Right ventricle myocardium superior (tissue), 1 donor: ENCODE results near the gene DYNC1I2. TPM values are rescaled to one million over a fixed set of nuclear protein-coding genes. Genes with fewer than 3 reads are reported as not detected.
"Not testable (repeated sequence)": the region's sequence is repeated elsewhere in the genome, so short reads cannot be mapped to it uniquely, and the experiment has no call there.

Experiments
- ATAC-seq: fragments of 200-7000 bp; cut with Tn5 transposase; one replicate; pipeline ENCODE4 v1.9.1; 2020; ENCODE audit warnings: mild to moderate bottlenecking; ENCODE audit not compliant: poor library complexity
- DNase-seq: peaks from one replicate; pipeline ENCODE4 v3.0.0-alpha.2; 2020
- intact Hi-C: fragments of 100-400 bp; cut with DNase I; formaldehyde crosslinking; loops from one replicate; pipeline ENCODE4 v1.11.2; 2022
- total RNA-seq: library from RNA; stranded (reverse); fragmentation: NEBNext Ultra II Directional; extraction: Animal tissue kit (Norgen Biotek cat#: 25700); gene quantifications from one replicate; pipeline ENCODE4 v1.2.1, GENCODE V29; 2021
- donor health status: DM: no; HTN: yes; CAD: no; lungs with severe emphysema.

DYNC1I2 gene
- total RNA-seq, 1 donor from 2014 or later = 70.0 TPM

DNA sequence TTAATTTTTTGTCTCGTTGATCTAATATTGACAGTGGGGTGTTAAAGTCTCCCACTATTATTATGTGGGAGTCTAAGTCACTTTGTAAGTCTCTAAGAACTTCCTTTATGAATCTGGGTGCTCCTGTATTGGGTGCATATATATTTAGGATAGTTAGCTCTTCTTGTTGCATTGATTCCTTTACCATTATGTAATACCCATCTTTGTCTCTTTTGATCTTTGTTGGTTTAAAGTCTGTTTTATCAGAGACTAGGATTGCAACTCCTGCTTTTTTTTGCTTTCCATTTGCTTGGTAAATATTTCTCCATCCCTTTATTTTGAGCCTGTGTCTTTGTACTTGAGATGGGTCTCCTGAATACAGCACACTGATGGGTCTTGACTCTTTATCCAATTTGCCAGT, 71.5 kb downstream of the DYNC1I2 start:
- intact Hi-C loops, ATAC-seq, DNase-seq: not testable (repeated sequence)

DNA sequence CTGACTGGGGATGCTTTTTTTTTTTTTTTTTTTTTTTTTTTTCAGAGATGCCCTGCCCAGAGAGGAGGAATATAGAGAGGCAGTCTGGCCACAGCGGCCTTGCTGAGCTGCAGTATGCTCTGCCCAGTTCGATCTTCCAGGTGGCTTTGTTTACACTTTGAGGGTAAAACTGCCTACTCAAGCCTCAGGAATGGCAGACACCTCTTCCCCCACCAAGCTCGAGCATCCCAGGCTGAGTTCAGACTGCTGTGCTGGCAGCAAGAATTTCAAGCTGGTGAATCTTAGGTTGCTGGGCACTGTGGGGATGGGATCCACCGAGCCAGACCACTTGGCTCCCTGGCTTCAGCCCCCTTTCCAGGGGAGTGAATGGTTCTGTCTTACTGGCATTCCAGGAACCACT, 73.9 kb downstream of the DYNC1I2 start:
- intact Hi-C loops, DNase-seq, ATAC-seq: not testable (repeated sequence)

DNA sequence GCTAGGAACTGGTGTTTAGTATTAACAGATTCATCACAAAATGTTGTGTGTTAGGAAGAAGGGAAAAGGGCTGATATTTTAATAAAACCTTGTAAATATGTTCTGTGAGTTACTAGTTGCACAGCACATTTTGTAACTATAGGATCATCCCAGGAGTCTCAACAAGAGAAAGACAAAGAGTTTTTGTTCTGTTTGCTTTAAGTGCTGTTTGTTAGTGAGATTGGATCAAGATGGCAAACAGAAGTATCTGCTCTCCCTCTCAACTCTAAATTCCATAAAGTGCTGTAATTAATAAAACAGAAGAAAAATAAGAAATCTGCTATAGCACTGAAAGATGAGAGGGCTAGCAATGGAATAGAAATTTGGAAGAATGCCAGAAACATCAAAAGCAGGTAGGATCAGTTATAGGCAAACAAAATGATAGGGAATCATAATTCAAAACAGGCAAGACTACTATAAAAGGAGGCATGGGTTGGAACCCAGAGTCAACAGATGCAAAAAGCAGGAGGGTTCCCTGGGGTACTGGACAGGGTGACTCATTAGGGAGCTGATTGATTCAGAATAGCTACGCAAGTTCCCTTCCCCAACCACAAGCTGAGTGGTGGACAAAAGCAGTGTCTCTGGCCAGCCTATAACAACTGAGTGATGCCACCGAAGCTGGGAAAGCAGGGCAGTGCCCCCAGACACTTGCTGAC, 75.8 kb downstream of the DYNC1I2 start:
- intact Hi-C loops = no loop called here
- ATAC-seq (no peak), DNase-seq (no peak)

DNA sequence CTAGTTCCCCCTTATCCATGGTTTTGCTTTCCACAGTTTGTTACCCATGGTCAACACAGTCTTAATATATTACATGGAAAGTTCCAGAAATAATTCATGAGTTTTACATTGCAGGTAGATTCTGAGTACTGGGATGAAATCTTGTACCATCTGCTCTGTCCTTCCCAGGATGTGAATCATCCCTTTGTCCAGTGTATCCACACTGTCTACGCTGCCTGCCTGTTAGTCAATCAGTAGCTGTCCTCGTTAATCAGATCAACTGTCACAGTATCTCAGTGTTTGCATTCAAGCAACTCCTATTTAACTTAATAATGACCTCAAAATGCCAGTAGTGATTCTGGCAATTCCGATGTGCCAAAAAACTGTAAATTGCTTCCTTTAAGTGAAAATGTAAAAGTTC, 76.3 kb downstream of the DYNC1I2 start:
- DNase-seq (no peak), ATAC-seq (no peak)
- intact Hi-C loops = no loop called here

DNA sequence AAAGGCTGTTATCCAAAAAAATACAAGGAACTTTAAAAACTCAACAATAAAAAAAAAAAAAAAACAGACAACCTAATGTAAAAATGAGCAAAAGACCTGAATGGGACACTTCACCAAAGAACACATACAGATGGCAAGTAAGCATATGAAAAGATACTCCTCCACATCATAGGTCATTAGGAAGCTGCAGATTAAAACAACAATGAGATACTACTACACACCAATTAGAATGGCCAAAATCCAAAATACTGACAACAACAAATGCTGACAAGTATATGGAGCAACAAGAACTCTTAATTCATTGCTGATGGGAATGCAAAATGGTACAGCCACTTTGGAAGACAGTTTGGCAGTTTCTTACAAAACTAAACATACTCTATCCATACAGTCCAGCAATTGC, 84.2 kb downstream of the DYNC1I2 start:
- intact Hi-C loops = no loop called here
- no peak for ATAC-seq
- no peak for DNase-seq

DNA sequence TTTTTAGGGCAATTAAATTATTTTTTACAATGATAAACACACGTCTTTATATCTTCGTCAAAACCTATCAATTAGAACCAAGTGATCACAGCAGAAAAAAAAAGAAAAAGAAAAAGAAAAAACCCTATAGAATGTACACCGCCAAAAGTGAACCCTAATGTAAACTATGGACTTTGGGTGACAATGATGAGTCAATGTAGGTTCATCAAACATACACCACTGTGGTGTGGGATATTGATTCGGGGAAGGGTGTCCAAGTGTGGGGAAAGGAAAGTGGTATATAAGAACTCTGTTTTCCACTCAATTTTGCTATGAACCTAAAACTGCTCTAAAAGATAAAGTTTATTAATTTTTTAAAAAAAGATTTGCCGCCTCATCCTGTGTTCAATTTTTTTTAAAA, 85.1 kb downstream of the DYNC1I2 start:
- intact Hi-C loops = no loop called here
- ATAC-seq (no peak), DNase-seq (no peak)

DNA sequence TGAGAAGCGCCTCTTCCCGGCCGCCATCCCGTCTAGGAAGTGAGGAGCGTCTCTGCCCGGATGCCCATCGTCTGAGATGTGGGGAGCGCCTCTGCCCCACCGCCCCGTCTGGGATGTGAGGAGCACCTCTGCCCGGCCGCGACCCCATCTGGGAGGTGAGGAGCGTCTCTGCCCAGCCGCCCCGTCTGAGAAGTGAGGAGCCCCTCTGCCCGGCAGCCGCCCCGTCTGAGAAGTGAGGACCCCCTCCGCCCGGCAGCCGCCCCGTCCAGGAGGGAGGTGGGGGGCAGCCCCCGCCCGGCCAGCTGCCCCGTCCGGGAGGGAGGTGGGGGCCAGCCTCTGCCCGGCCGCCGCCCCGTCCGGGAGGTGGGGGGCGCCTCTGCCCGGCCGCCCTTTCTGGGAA, 87.3 kb downstream of the DYNC1I2 start:
- ATAC-seq, intact Hi-C loops, DNase-seq: not testable (repeated sequence)

DNA sequence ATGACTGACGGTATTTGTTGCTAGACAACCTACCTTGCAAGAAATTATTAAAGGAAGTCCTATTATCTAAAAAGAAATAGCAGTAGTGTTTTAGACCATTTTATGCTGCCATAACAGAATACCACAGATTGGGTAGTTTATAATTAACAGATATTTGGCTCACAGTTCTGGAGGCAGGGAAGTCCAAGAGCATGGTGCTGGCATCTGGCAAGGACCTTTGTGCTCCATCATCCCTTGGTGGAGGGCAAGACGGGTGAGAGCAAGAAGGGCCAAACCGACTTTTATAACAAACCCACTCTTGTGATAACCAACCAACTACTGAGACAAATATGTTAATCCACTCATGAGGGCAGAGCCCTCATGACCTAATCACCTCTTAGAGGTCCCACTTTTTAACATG, 91.2 kb downstream of the DYNC1I2 start:
- DNase-seq (no peak), ATAC-seq (no peak)
- intact Hi-C loops = no loop called here

DNA sequence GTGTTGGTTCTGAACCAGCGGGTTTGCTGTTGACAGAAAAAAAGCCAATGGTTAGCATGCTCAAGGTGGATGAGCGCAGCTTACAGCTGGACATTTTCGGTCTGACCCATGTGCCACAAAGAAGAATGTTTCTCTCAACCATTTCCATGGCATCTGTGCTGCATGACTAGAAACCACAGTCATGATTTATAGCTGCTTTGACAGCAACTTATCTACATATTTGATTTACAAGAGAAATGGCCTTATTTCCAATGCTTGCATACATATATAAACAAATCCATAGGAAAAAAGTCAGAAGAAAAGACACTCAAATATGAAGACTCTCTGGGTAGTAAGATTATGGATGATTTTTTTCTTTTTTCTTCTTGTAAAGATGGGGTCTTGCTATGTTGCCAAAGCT, 98.2 kb downstream of the DYNC1I2 start:
- ATAC-seq (no peak), DNase-seq (no peak)
- intact Hi-C loops = no loop called here

DNA sequence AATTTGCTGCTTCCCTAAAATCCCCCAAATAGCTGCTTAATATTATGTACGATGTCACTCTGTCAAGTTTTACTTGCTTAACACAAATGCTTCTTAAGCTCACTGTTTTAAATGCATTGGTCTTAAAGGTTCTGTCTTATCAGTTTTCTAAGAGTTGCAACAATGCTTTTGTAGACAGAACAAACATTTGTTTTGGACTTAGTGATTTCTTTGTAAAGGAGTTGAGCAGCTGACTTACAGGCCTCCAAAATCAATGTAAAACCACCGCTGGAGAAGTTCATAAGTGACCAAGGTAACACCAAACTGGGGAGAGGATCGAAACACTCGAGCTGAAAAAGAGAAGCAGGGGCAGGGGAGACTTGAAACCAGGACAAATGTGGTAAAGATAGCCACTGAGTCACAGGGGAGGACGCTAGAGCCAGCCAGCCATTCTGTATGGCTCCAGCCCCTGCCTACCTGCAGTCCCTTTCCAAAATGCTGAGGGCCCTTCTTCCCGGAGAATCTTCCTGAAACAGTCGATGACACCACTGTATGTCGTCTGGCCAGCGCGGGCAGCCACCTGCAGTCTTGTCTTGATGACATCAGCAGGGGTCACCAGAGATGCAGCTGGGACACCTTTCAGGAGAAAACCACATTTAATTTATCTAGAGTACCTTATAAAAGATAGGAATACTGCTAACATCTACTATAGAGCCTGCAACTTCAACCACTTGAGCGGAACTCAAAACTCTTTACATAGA, 100.2 kb downstream of the DYNC1I2 start:
- ATAC-seq = no peak
- DNase-seq = no peak
- intact Hi-C loops = no loop called here

DNA sequence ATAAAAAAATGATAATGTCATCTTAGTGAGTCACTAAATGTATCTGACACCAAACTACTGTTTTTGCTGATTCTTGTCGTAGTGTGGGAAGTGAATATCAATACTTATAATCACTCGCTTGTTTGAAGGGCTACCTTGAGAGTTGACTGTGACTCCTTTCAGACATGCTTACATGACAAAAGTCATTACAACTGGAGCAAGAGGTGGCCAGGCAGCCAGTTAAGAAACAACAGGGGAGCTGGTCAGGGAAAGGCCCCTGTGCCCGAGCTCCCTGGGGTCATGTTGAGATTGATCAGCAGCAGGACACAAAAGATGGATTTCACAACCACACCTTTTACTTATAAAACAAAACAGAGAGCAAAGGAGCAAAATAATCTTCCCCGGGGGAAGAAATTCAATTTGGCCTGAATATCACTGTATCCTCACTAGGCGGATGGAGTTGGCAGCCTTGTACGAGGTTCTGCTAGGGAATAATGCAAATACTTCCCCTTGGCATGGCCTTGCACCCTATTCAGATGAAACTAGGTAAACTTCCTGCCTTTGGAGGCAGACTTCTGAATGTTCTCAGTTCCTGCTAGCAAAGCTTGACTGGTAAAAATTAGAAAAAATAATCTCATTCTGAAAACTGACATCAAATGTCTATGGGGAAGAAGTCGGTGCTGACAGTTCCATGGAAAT, 101.2 kb downstream of the DYNC1I2 start:
- DNase-seq (no peak), ATAC-seq (no peak)
- intact Hi-C loops = no loop called here

DNA sequence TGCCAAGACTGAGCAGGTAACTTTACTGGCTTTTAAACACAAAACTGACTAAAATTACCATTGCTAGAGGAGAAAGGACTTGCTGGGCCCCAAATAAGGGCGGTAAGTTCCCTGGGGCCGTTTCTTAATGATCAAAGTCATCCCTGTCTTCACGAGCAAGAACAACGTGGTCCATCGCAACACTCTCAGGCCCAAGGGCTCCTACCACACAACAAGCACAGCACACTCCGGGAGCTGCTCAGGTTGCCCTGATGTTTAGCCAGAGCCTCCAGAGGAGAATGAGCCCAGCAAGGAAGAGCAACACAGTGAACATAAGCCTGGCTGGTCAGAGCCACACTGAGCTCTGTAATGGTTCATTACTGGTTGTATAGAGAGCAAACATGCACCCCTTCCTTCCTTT, 102.7 kb downstream of the DYNC1I2 start:
- DNase-seq (no peak), ATAC-seq (no peak)
- intact Hi-C loops = no loop called here

DNA sequence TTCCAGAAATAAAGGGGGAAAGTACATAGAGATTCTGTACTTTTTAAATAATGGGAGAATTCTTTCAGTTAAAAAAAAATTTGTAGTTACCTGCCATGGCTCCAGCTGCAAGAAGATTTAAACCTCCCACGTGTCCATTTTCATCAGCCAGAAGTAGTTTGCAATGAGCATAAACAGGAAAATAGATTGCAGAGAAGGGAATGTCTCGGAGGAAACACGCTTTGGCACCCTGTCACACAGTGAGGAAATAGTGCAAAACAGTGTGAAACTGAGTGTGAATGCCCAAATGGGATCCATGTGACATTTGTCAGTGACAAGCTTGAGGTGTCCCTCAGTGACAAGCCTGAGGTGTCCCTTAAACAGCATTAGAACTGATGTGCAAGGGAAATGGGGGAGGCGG, 104.1 kb downstream of the DYNC1I2 start:
- no peak for DNase-seq
- no peak for ATAC-seq
- intact Hi-C loops = no loop called here

DNA sequence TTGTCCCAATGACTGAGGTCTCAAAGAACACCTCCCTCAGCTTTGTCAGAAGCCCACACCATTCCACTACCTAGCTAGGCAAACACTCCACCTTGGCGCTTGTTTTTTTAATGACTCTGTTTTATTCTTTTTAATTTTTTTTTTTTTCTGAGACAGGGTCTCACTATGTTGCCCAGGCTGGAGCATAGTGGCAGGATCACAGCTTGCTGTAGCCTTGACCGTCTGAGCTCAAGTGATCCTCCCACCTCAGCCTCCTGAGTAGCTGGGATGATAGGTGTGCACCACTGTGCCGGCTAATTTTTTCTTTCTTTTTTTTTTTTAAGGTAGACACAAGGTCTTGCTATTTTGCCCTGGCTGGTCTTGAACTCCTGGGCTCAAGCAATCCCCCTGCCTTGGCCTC, 104.9 kb downstream of the DYNC1I2 start:
- ATAC-seq (no peak), DNase-seq (no peak)
- intact Hi-C loops = no loop called here

DNA sequence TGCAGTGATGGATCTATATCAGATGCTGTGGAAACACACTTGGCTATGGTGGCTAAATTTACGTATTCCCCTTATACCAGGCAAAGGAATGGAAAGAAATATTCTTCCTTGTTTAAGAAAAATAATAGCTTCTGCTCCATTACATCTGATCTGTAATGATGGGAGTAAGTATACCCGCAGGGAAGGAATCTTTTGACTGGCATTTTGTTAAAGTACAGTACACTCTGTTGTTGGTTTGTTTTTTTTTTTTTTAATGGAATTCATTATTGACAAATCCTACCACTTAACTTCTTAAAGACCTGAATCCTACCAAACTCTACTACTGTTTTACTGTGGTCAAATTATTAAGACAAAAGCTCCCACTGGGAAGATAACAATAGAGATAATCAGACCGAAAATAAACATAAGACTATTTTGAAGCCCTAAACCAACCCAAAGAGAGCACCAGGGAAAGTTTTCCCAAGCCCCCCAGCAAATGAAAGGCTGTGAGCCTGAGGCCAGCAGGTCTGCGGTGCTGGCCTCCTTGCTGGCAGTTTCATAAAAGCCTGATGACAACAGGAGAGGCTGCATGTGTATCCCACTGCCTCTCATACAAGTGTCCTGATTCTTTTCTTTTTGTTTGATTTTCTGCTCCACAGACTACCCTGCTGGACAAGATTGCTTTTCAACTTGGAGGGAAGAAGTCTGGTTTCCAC, 105.8 kb downstream of the DYNC1I2 start:
- no peak for DNase-seq
- ATAC-seq = no peak
- intact Hi-C loops = no loop called here

DNA sequence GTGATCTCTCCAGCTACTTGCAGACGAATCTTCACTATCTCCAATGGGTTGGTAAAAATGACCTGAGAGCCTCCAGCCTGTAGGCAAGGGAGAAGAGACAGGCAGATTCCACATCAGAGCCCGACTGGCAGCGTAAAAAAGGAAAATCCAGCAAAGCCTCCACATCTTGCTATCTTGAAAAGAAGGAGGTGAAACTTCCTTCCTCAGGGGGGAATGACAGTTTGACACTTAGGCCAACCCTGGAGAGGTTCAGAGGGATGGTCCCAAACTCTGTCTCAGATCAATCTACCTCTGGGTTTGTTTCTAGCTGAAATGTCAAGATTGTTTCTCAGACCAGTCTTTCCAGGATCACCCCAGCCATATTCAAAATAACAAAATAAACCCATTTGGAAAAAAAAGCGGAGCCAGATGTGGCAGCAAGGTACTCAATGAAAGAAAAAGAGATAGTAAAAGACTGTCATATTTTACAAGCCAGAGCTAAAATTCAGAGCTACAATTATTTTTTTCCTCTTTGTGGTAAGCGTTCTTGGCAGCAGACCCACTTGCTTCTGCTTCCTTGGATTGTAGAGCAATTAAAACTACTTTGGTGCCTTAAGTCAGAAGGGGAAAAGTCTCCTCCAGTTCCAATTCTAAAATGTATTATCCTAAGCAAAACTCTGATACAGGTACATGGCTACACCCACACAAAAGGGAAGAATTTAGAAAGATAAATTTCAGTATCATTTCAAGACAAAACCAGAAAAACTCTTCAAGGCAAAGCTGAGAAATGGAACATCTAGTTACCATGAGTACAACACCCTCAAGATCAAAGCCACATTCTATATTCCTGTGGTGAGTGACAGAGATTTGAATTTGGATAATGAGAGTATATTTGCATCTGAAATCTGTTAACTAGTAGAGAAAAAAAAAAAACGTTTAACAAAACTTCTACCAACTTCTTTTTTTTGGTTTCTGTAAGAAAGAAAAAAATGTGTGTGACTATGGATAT, 106.7 kb downstream of the DYNC1I2 start:
- DNase-seq = no peak
- ATAC-seq = no peak

DNA sequence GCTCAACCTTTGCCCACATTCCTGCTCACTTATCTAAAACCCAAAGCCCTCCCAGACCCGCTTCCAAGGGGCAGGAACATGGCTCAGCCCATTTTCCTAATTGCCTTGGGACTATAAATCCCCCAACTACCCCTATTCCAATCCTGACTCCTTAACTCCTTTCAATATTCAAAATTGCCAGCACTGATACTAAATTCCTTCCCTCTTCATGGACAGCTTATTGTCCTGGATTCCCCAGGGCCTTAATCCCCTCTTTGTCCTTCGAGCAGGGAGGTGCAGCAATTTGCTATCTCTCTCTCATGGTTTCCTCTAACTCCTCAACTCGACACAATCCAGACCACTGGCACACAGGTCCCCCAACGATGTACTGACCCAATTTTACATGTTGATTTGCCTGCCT, 107.6 kb downstream of the DYNC1I2 start:
- no peak for ATAC-seq
- intact Hi-C loops = no loop called here
- no peak for DNase-seq

More for the DNA sequence above, 106.7 kb downstream of the DYNC1I2 start:
- intact Hi-C loops = no loop called here
